ENCODE data around the gene TEX26. TPM values are rescaled to one million over a fixed set of nuclear protein-coding genes. Genes with fewer than 3 reads are reported as not detected.

Gene TEX26
- total RNA-seq, 2 donors from 2014 or later = not detected

GRCh38 chr13:30983431-30983830 is 51.0 kb downstream of the TEX26 start:
- no peak overlapping the region for H3K4me3 ChIP-seq
- 71% methylated on average over 4 of the region's 4 CpGs for WGBS
- TF ChIP-seq POLR2AphosphoS5 (IDR thresholded peaks at IDR 0.05) = no peak
- TF ChIP-seq POLR2A (IDR thresholded peaks at IDR 0.05) = no peak
- no peak for TF ChIP-seq CTCF (IDR thresholded peaks at IDR 0.05)
- H3K27me3 ChIP-seq (replicated peaks; ENCODE audit: insufficient read depth) = no peaks in the 10 kb centered on the region
- no peaks in the 10 kb centered on the region for H3K36me3 ChIP-seq
- no peak overlapping the region for H3K27ac ChIP-seq
- intact Hi-C loops (cut with DNase I) = no loop called here
- DNase-seq (ENCODE audit: low spot score) = no peak
- no peaks in the 10 kb centered on the region for H3K4me1 ChIP-seq (replicated peaks)
- H3K9me3 ChIP-seq = no peaks in the 10 kb centered on the region

- H3K4me1 ChIP-seq (replicated peaks) = no peaks in the 10 kb centered on the region
- intact Hi-C loops (cut with DNase I) = no loop called here
- 88% methylated on average over 4 of the region's 4 CpGs for WGBS
- no peak for DNase-seq (ENCODE audit: low spot score)
- TF ChIP-seq POLR2AphosphoS5 (IDR thresholded peaks at IDR 0.05) (no peak), POLR2A (IDR thresholded peaks at IDR 0.05) (no peak), CTCF (IDR thresholded peaks at IDR 0.05) (no peak)
- H3K27me3 ChIP-seq (replicated peaks; ENCODE audit: insufficient read depth) = no peaks in the 10 kb centered on the region
- no peaks in the 10 kb centered on the region for H3K9me3 ChIP-seq
- H3K4me3 ChIP-seq = no peak overlapping the region
- H3K27ac ChIP-seq = no peak overlapping the region
- no peaks in the 10 kb centered on the region for H3K36me3 ChIP-seq
Observed at GRCh38 chr13:30984620-30985019, 52.2 kb downstream of the TEX26 start.

- TF ChIP-seq CTCF (IDR thresholded peaks at IDR 0.05) = no peak
- TF ChIP-seq POLR2A (IDR thresholded peaks at IDR 0.05) = no peak
- no peak for TF ChIP-seq POLR2AphosphoS5 (IDR thresholded peaks at IDR 0.05)
- H3K36me3 ChIP-seq = no peaks in the 10 kb centered on the region
- WGBS = 62% methylated on average over 3 of the region's 3 CpGs
- no peak overlapping the region for H3K4me3 ChIP-seq
- H3K27ac ChIP-seq = no peak overlapping the region
- DNase-seq (ENCODE audit: low spot score) = no peak
- intact Hi-C loops (cut with DNase I) = no loop called here
- H3K9me3 ChIP-seq = no peaks in the 10 kb centered on the region
- H3K4me1 ChIP-seq (replicated peaks) = no peaks in the 10 kb centered on the region
- H3K27me3 ChIP-seq (replicated peaks; ENCODE audit: insufficient read depth) = no peaks in the 10 kb centered on the region
Observed at GRCh38 chr13:30985637-30986205, 53.3 kb downstream of the TEX26 start.

- H3K36me3 ChIP-seq = no peaks in the 10 kb centered on the region
- H3K9me3 ChIP-seq = no peaks in the 10 kb centered on the region
- WGBS = 77% methylated on average over 8 of the region's 8 CpGs
- no peak overlapping the region for H3K27ac ChIP-seq
- no peak for TF ChIP-seq POLR2A (IDR thresholded peaks at IDR 0.05)
- TF ChIP-seq CTCF (IDR thresholded peaks at IDR 0.05) = no peak
- no peak for TF ChIP-seq POLR2AphosphoS5 (IDR thresholded peaks at IDR 0.05)
- no peak for DNase-seq (ENCODE audit: low spot score)
- intact Hi-C loops (cut with DNase I) = no loop called here
- H3K4me3 ChIP-seq = no peak overlapping the region
- no peaks in the 10 kb centered on the region for H3K4me1 ChIP-seq (replicated peaks)
- H3K27me3 ChIP-seq (replicated peaks; ENCODE audit: insufficient read depth) = no peaks in the 10 kb centered on the region
Observed at GRCh38 chr13:30991184-30991583, 58.7 kb downstream of the TEX26 start.

- H3K4me1 ChIP-seq (replicated peaks) = no peaks in the 10 kb centered on the region
- no peaks in the 10 kb centered on the region for H3K27me3 ChIP-seq (replicated peaks; ENCODE audit: insufficient read depth)
- H3K9me3 ChIP-seq = no peaks in the 10 kb centered on the region
- H3K27ac ChIP-seq = no peak overlapping the region
- 93% methylated on average over 7 of the region's 7 CpGs for WGBS
- no peak for DNase-seq (ENCODE audit: low spot score)
- intact Hi-C loops (cut with DNase I) = no loop called here
- H3K36me3 ChIP-seq = no peaks in the 10 kb centered on the region
- no peak for TF ChIP-seq CTCF (IDR thresholded peaks at IDR 0.05)
- TF ChIP-seq POLR2AphosphoS5 (IDR thresholded peaks at IDR 0.05) = no peak
- no peak for TF ChIP-seq POLR2A (IDR thresholded peaks at IDR 0.05)
- H3K4me3 ChIP-seq = no peak overlapping the region
Observed at GRCh38 chr13:30991922-30992321, 59.5 kb downstream of the TEX26 start.
